GM21360 (cell line): ENCODE data around the gene RNU7-1.

Experiments
- ATAC-seq: cut with Tn5 transposase; IDR thresholded peaks from one replicate; pipeline ENCODE4 v1.9.1; 2021; ENCODE audit warnings: mild to moderate bottlenecking, moderate library complexity; ENCODE audit not compliant: unreplicated experiment

Gene RNU7-1

GRCh38 chr12:6917491-6918231, 26.0 kb upstream of the RNU7-1 start:
- no peak for ATAC-seq

GRCh38 chr12:6919588-6919987, 24.0 kb upstream of the RNU7-1 start:
- no peak for ATAC-seq

GRCh38 chr12:6921539-6921938, 22.1 kb upstream of the RNU7-1 start:
- ATAC-seq, result no peak

- ATAC-seq, result no peak
Measured at GRCh38 chr12:6921996-6922946, 21.3 kb upstream of the RNU7-1 start.

- no peak for ATAC-seq
Measured at GRCh38 chr12:6923003-6923732, 20.4 kb upstream of the RNU7-1 start.

- no peak for ATAC-seq
Measured at GRCh38 chr12:6923851-6924250, 19.8 kb upstream of the RNU7-1 start.

- ATAC-seq, result no peak
Measured at GRCh38 chr12:6925239-6925539, 18.4 kb upstream of the RNU7-1 start.

- ATAC-seq, result no peak
Measured at GRCh38 chr12:6925540-6926279, 17.9 kb upstream of the RNU7-1 start.

- ATAC-seq, result no peak
Measured at GRCh38 chr12:6927379-6928021, 16.1 kb upstream of the RNU7-1 start, which contains the start of gene ATN1. Gene ATN1, plus strand, starts transcription at chr12:6927959. Its CDS starts 6,043 bp downstream, at chr12:6934002.

GRCh38 chr12:6928022-6928702, 15.5 kb upstream of the RNU7-1 start:
- ATAC-seq, result no peak

GRCh38 chr12:6928703-6929407, 14.8 kb upstream of the RNU7-1 start:
- ATAC-seq, result no peak

GRCh38 chr12:6929466-6930452, 13.9 kb upstream of the RNU7-1 start:
- no peak for ATAC-seq

- no peak for ATAC-seq
Measured at GRCh38 chr12:6932766-6933165, 10.8 kb upstream of the RNU7-1 start.

- no peak for ATAC-seq
Measured at GRCh38 chr12:6934110-6934509, 9.5 kb upstream of the RNU7-1 start.

- no peak for ATAC-seq
Measured at GRCh38 chr12:6935371-6936193, 8.0 kb upstream of the RNU7-1 start.

- no peak for ATAC-seq
Measured at GRCh38 chr12:6936194-6936635, 7.4 kb upstream of the RNU7-1 start.
